Endothelial cell of umbilical vein (primary cell): ENCODE results near the gene TMEM81. TPM values are rescaled to one million over a fixed set of nuclear protein-coding genes. Genes with fewer than 3 reads are reported as not detected.
A peak's percentile ranks its signal among the peaks of the same experiment; 100 is the strongest.

Experiments used
- BruUV-seq: library from RNA; stranded (reverse); fragments of 400-500 nt; replicated peaks from 2 replicates; lab custom pipeline; 2021; lab: Mats Ljungman, UMichigan
- CTCF ChIA-PET: fragments of 300-600, 350-600 bp; sonication (Branson Sonifier 250); formaldehyde crosslinking; loops from one replicate; lab custom pipeline; 2021; ENCODE audit warnings: antibody characterized with exemption, inconsistent platforms; lab: Charles Lee
- POLR2A ChIA-PET: fragments of 300-600, 350-600 bp; sonication (Branson Sonifier 250); formaldehyde crosslinking; loops from one replicate; lab custom pipeline; 2021; ENCODE audit warnings: antibody characterized with exemption, inconsistent platforms; lab: Charles Lee
- DNase-seq: peaks from one replicate; pipeline ENCODE4 v3.0.0-alpha.2; 2011; ENCODE audit warnings: low read depth, low spot score
- FAIRE-seq: peaks from 2 replicates; lab custom pipeline; 2011; peaks lifted over from hg19 to GRCh38; lab: Jason Lieb, UNC
- H2AFZ ChIP-seq: 2 replicates; pipeline ENCODE4 v1.6.0; 2012; ENCODE audit warnings: low read depth, low read length, control low read depth, inconsistent platforms
- H3K27ac ChIP-seq: 2 replicates; pipeline ENCODE4 v1.5.1; 2011; ENCODE audit warnings: low read depth, mild to moderate bottlenecking, control low read depth, low read length, moderate library complexity; ENCODE audit not compliant: insufficient read depth
- H3K27me3 ChIP-seq, 2 experiments: 2 replicates each; pipeline versions ENCODE4 v1.6.0 to v1.6.1; 2011; ENCODE audit warnings: low read length in 2 of 2, mixed read lengths in 1 of 2; ENCODE audit not compliant: control insufficient read depth in 2 of 2, insufficient read depth in 2 of 2
- H3K36me3 ChIP-seq, 2 experiments: 2 replicates in 1 of 2; 3 replicates in 1 of 2; pipeline ENCODE4 v1.5.1; 2011; ENCODE audit warnings: low read length in 2 of 2, mild to moderate bottlenecking in 1 of 2, moderate library complexity in 1 of 2; ENCODE audit not compliant: control insufficient read depth in 2 of 2, insufficient read depth in 2 of 2; ENCODE audit errors: extremely low read depth in 1 of 2
- H3K4me1 ChIP-seq: 3 replicates; pipeline ENCODE4 v1.5.1; 2011; ENCODE audit warnings: mild to moderate bottlenecking, low read length; ENCODE audit not compliant: control insufficient read depth, insufficient read depth; ENCODE audit errors: extremely low read depth
- H3K4me2 ChIP-seq: 2 replicates; pipeline ENCODE4 v1.6.1; 2011; ENCODE audit warnings: low read length, control low read depth, mixed read lengths; ENCODE audit not compliant: insufficient read depth
- H3K4me3 ChIP-seq, 3 experiments: fragments of 200-600 bp in 1 of 3; sonication (generic), shearing (Covaris generic) in 1 of 3; replicated peaks in 1 of 3; 2 replicates each; pipeline ENCODE4 v1.5.1; 2011 to 2016; ENCODE audit warnings: control low read depth in 3 of 3, low read length in 3 of 3, mild to moderate bottlenecking in 2 of 3, inconsistent platforms in 1 of 3, low read depth in 1 of 3, moderate library complexity in 1 of 3; ENCODE audit not compliant: insufficient read depth in 1 of 3
- H3K79me2 ChIP-seq: 2 replicates; pipeline ENCODE4 v1.6.0; 2012; ENCODE audit warnings: low read length, inconsistent platforms; ENCODE audit not compliant: control insufficient read depth, insufficient read depth
- H3K9ac ChIP-seq: replicated peaks from 2 replicates; pipeline ENCODE3; 2011; ENCODE audit warnings: low read length, control low read depth; ENCODE audit not compliant: insufficient read depth; ENCODE audit errors: extremely low read depth
- H3K9me1 ChIP-seq: replicated peaks from 3 replicates; pipeline ENCODE4 v1.6.0; 2011; ENCODE audit warnings: mild to moderate bottlenecking, low read length; ENCODE audit not compliant: control insufficient read depth, insufficient read depth; ENCODE audit errors: extremely low read depth
- H3K9me3 ChIP-seq: replicated peaks from 2 replicates; pipeline ENCODE4 v1.5.1; 2012; ENCODE audit warnings: low read length, inconsistent platforms; ENCODE audit not compliant: control insufficient read depth, insufficient read depth
- H4K20me1 ChIP-seq: replicated peaks from 2 replicates; pipeline ENCODE3; 2011; ENCODE audit warnings: mild to moderate bottlenecking, low read length; ENCODE audit not compliant: control insufficient read depth, insufficient read depth; ENCODE audit errors: extremely low read depth
- EZH2 ChIP-seq: IDR thresholded peaks from 2 replicates; pipeline ENCODE4 v1.6.1; 2012; ENCODE audit warnings: borderline replicate concordance, low read depth, mild to moderate bottlenecking, moderate library complexity, low read length, inconsistent platforms; ENCODE audit not compliant: severe bottlenecking
- GATA2 ChIP-seq: IDR thresholded peaks from 2 replicates; pipeline ENCODE4 v1.7.0; 2011; ENCODE audit warnings: low read depth, mild to moderate bottlenecking, moderate library complexity, mixed read lengths, low read length; ENCODE audit not compliant: insufficient read length, insufficient read depth
- POLR2AphosphoS5 ChIP-seq: IDR thresholded peaks from 2 replicates; pipeline ENCODE4 v1.6.1; 2012; ENCODE audit warnings: low read depth, mild to moderate bottlenecking, control low read depth, low read length, moderate library complexity; ENCODE audit not compliant: insufficient read depth
- dilution Hi-C: fragments of 300-500 bp; cut with MboI; formaldehyde crosslinking; loops from one replicate; pipeline ENCODE4 v1.15.0; 2019; ENCODE audit warnings: low sequenced_read_pairs; ENCODE audit not compliant: extremely low pct_ligation_motif_present
- intact Hi-C: fragments of 100-400 bp; cut with micrococcal nuclease; formaldehyde crosslinking; loops from one replicate; pipeline ENCODE4 v1.10.0; 2022
- polyA plus RNA-seq, 4 experiments: library from polyadenylated mRNA; depleted of rRNA in 3 of 4; stranded (reverse) in 3 of 4; unstranded in 1 of 4; fragments of >200 nt; gene quantifications; 2 replicates each; pipeline versions ENCODE4 v1.2.1 to v1.2.3, GENCODE V29; 2011 to 2012; ENCODE audit warnings: missing spikeins in 1 of 4
- total RNA-seq: library from RNA; stranded (reverse); gene quantifications from 2 replicates; pipeline ENCODE4 v1.2.3, GENCODE V29; 2021
- TF ChIP-seq, protein P1 (sequence below): IDR thresholded peaks from 2 replicates; pipeline ENCODE4 v1.6.1; 2011; ENCODE audit not compliant: insufficient read depth, insufficient read length
- TF ChIP-seq, protein P2 (sequence below), 2 donors: IDR thresholded peaks; 1 replicate in 1 of 2; 2 replicates in 1 of 2; pipeline ENCODE4 v1.5.1; 2011; ENCODE audit warnings: low read length in 2 of 2, mild to moderate bottlenecking in 2 of 2, moderate library complexity in 2 of 2, control low read depth in 1 of 2, inconsistent platforms in 1 of 2, low read depth in 1 of 2; ENCODE audit not compliant: insufficient read depth in 1 of 2; ENCODE audit errors: extremely low read depth in 1 of 2

The TMEM81 gene
- total and polyA plus RNA-seq, 2 donors (not counting 3 experiments of a cell fraction or from before 2014, with no cell fraction given), result 1.5 to 2.9 TPM

DNA sequence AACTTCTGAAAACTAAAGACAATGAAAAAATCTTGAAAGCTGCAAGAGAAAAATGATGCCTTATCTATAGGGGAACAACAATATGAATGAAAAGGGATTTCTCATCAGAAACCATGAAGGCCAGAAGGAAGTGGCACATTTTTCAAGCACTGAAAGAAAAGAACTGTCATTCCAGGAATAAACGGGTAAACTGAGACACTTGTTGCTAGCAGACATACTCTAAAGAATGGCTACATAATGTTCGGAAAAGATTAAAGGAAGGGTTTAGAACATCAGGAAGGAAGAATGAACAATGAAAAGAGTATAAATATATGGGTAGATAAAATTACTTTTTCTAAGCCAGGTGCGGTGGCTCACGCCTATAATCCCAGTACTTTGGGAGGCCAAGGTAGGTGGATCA lies 23.1 kb upstream of the TMEM81 start:
- Histone ChIP-seq H3K27me3 (no peaks in the 10 kb centered on the region), H3K79me2 (no peaks in the 10 kb centered on the region), H3K4me3 (no peak overlapping the region), H3K36me3 (peaks cover 12 to 16% of the 10 kb centered on the region in 2 experiments), H3K9ac (no peak overlapping the region), H4K20me1 (no peaks in the 10 kb centered on the region), H3K9me1 (no peaks in the 10 kb centered on the region), H3K9me3 (no peaks in the 10 kb centered on the region), H3K27ac (no peak overlapping the region), H3K4me1 (no peaks in the 10 kb centered on the region), H2AFZ (no peak overlapping the region), H3K4me2 (no peak overlapping the region)
- ChIA-PET POLR2A (no interaction called here), CTCF (no interaction called here)
- DNase-seq (no peak), FAIRE-seq (peak; percentile 46)
- TF ChIP-seq EZH2 (no peak), GATA2 (no peak), POLR2AphosphoS5 (no peak)
- TF ChIP-seq, protein P1, sequence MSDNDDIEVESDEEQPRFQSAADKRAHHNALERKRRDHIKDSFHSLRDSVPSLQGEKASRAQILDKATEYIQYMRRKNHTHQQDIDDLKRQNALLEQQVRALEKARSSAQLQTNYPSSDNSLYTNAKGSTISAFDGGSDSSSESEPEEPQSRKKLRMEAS, result no peak
- TF ChIP-seq, protein P2, sequence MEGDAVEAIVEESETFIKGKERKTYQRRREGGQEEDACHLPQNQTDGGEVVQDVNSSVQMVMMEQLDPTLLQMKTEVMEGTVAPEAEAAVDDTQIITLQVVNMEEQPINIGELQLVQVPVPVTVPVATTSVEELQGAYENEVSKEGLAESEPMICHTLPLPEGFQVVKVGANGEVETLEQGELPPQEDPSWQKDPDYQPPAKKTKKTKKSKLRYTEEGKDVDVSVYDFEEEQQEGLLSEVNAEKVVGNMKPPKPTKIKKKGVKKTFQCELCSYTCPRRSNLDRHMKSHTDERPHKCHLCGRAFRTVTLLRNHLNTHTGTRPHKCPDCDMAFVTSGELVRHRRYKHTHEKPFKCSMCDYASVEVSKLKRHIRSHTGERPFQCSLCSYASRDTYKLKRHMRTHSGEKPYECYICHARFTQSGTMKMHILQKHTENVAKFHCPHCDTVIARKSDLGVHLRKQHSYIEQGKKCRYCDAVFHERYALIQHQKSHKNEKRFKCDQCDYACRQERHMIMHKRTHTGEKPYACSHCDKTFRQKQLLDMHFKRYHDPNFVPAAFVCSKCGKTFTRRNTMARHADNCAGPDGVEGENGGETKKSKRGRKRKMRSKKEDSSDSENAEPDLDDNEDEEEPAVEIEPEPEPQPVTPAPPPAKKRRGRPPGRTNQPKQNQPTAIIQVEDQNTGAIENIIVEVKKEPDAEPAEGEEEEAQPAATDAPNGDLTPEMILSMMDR (IDR thresholded peaks at IDR 0.05; ENCODE audit: extremely low read depth in 1 of 2, insufficient read depth in 1 of 2, low read depth in 1 of 2, low read length in 2 of 2), result no peak
- intact Hi-C loops, result no loop called here
- dilution Hi-C loops, result no loop called here
- BruUV-seq, result no TSS peak
